Measurements from ENCODE around the gene RTN4. TPM values are rescaled to one million over a fixed set of nuclear protein-coding genes. Genes with fewer than 3 reads are reported as not detected.

Gene RTN4
- total RNA-seq, 4 donors from 2014 or later, result 119 to 205 (median 154) TPM

- no peaks in the 10 kb centered on the region for H3K27me3 ChIP-seq
- no peaks in the 10 kb centered on the region for H3K9me3 ChIP-seq
- H3K36me3 ChIP-seq, result no peaks in the 10 kb centered on the region
- H3K27ac ChIP-seq, result no peak overlapping the region
- no peak overlapping the region for H3K4me3 ChIP-seq
- no peak for DNase-seq
- intact Hi-C loops (cut with DNase I; ENCODE audit: low total_unique reads), result no loop called here
- no peak for TF ChIP-seq POLR2A (IDR thresholded peaks at IDR 0.05)
- no peak for TF ChIP-seq CTCF (IDR thresholded peaks at IDR 0.05)
- H3K4me1 ChIP-seq, result no peaks in the 10 kb centered on the region
Observed at GRCh38 chr2:54927751-54928615, 122.3 kb downstream of the RTN4 start.

- intact Hi-C loops (cut with DNase I; ENCODE audit: low total_unique reads), result no loop called here
- Histone ChIP-seq H3K9me3 (no peaks in the 10 kb centered on the region), H3K4me3 (no peak overlapping the region), H3K27ac (no peak overlapping the region), H3K4me1 (no peaks in the 10 kb centered on the region), H3K27me3 (no peaks in the 10 kb centered on the region), H3K36me3 (no peaks in the 10 kb centered on the region)
- TF ChIP-seq POLR2A (IDR thresholded peaks at IDR 0.05) (no peak), CTCF (IDR thresholded peaks at IDR 0.05) (no peak)
- no peak for DNase-seq
Observed at GRCh38 chr2:54927085-54927750, 123.0 kb downstream of the RTN4 start.

- H3K27me3 ChIP-seq, result no peaks in the 10 kb centered on the region
- no peak for DNase-seq
- H3K4me1 ChIP-seq, result no peaks in the 10 kb centered on the region
- no peak overlapping the region for H3K27ac ChIP-seq
- TF ChIP-seq CTCF (IDR thresholded peaks at IDR 0.05) (no peak), POLR2A (IDR thresholded peaks at IDR 0.05) (no peak)
- no peaks in the 10 kb centered on the region for H3K9me3 ChIP-seq
- H3K4me3 ChIP-seq, result no peak overlapping the region
- H3K36me3 ChIP-seq, result no peaks in the 10 kb centered on the region
- intact Hi-C loops (cut with DNase I; ENCODE audit: low total_unique reads), result no loop called here
Observed at GRCh38 chr2:54925022-54925421, 125.2 kb downstream of the RTN4 start.

GRCh38 chr2:54924121-54924520 is 126.1 kb downstream of the RTN4 start:
- no peaks in the 10 kb centered on the region for H3K27me3 ChIP-seq
- no peak for DNase-seq
- no peaks in the 10 kb centered on the region for H3K4me1 ChIP-seq
- H3K27ac ChIP-seq, result no peak overlapping the region
- intact Hi-C loops (cut with DNase I; ENCODE audit: low total_unique reads), result no loop called here
- no peaks in the 10 kb centered on the region for H3K9me3 ChIP-seq
- no peak for TF ChIP-seq CTCF (IDR thresholded peaks at IDR 0.05)
- TF ChIP-seq POLR2A (IDR thresholded peaks at IDR 0.05), result no peak
- no peaks in the 10 kb centered on the region for H3K36me3 ChIP-seq
- H3K4me3 ChIP-seq, result no peak overlapping the region

Small RNA genes lying within 50 kb of the gene (small RNA-seq; reads per million reads assigned to genes)
- not detected for gene RNU6-433P

Other genes starting within 250 kb of the RTN4 start
- 10 to 100 TPM in 2 of 4 donors, 1 to 10 TPM in 1, under 1 TPM in 1; 0.51 to 52.7 (median 13.2) TPM for gene CLHC1, start 181.8 kb upstream of the RTN4 start, total RNA-seq
- 1,000 to 10,000 TPM; 1,126 to 5,133 (median 1,477) TPM for gene RPS27A, start 182.2 kb upstream of the RTN4 start, total RNA-seq
- 10 to 100 TPM in 3 of 4 donors, 1 to 10 TPM in 1; 1.8 to 29.4 (median 12.8) TPM for gene MTIF2, start 218.8 kb upstream of the RTN4 start, total RNA-seq

All from uterus (tissue), 4 donors.